Myocyte (in vitro differentiated cells): ENCODE measurements around the gene PLXNA2. TPM values are rescaled to one million over a fixed set of nuclear protein-coding genes. Genes with fewer than 3 reads are reported as not detected.

ENCODE experiments used
- DNase-seq: peaks from one replicate; pipeline ENCODE4 v3.0.0-alpha.2; 2012; ENCODE audit warnings: low read depth
- total RNA-seq: library from RNA; depleted of rRNA; stranded (reverse); fragments of >200 nt; gene quantifications from 2 replicates; pipeline ENCODE4 v1.2.3, GENCODE V29; 2014

PLXNA2 gene
- total RNA-seq, 1 donor from 2014 or later = 8.6 TPM

DNA sequence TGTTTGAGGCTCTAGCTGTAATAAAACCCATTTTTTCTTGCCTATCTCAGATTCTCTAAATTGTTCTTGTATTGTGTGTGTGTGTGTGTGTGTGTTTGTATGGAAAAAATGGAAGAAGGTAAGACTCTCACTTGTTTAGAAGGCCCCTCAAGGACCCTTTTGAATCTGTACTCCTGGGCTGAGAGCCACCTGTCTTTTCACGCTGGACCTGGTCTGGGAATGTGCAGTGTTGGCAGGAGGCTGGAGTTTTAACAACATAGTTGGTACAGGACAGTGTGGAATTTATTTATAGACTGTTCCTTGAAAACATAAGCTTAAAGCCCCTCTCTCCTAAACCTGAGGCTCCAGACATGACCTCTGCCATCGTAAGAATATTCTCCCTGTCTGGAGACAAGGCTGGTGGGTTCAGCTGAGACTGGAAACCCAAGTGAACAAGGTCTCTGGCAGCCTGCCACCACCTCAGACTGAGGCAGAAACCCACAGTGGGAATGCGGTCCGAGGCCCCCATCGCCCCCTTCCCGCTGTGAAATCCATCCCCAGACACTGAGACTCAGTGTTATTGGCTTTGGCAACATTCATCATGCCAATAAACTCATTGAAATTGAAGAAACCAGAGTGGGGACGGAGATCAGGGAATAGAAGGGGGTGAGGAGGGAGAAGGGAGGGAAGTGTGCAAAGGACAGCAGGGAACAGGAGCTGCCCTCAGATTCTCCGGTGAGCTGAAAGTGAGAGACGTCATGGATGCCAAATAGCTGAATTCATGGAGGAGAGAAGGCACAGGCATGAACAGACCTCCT is 24.6 kb upstream of the PLXNA2 start:
- no peak for DNase-seq

DNA sequence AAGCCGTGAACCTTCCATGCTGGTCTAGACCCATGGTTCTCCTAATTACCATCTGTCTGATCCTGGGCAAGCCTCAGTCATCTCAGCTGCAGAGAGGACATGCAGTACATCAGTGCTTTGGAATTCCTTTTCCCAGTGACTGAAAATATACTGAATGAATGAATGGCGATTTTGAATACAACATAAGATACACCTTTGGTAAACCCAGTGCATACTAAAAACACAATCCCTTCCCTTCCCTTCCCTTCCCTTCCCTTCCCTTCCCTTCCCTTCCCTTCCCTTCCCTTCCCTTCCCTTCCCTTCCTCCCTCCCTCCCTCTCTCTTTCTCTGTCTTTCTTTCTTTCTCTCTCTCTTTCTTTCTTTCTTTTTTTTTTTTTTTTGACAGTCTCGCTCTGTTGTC is 21.3 kb upstream of the PLXNA2 start:
- DNase-seq = no peak

GRCh38 chr1:208265122-208265469 is 20.9 kb upstream of the PLXNA2 start:
- no peak for DNase-seq

DNA sequence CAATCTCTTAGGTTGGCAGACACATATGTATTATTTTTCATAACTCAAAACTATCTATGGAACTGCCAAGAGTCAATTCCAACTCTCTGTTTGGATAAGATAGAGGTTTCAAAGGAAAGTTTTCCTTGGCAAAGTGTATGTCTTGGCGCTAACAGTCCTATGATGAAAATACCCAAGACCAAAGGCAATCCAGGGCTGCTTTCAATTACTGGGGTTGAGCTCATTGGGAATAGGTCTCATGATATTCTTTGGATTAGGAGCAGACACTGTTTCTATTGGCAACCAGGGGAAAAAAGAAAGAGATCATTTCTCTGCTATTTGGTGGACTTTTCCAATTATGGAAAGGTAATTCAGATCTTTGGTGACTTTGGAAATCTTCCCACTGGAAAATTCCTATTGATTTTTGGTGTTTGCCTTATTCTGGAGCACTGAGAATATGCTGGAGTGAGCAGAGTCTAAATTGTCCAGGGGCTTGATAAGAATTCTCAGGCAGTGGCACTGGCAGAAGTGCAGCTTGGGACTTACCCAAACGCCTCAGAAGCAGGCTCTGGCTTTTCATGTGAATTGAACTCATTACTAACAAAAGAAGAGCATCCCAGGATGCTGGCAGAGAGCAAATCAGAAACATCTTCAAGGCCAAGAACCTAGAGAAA is 20.4 kb upstream of the PLXNA2 start:
- DNase-seq = no peak

- DNase-seq = no peak
These were observed 17.7 kb upstream of the PLXNA2 start for GRCh38 chr1:208261874-208262273.

DNA sequence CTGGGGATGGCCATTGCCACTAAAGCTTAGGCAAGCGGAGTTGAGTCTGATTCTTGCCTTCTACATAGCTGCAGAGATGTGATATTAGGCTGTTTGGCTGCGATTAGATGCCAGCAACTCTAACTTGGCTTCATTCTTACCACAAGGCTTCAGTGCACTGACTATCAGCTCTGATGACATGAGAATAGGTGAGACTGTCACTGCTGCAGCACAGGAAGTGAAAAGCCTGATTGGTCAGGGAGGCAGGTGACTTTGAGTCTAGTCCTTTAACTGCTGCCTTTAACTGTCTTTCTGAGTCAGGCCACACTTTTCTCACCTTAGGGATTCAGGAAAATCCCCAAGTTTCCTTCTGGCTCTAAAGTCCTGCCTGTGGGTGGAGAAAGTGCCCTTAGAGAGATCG is 14.1 kb upstream of the PLXNA2 start:
- DNase-seq = no peak

- no peak for DNase-seq
These were observed 13.2 kb upstream of the PLXNA2 start for GRCh38 chr1:208257351-208257750.

GRCh38 chr1:208256556-208256955 is 12.4 kb upstream of the PLXNA2 start:
- DNase-seq = no peak

GRCh38 chr1:208256091-208256490 is 11.9 kb upstream of the PLXNA2 start:
- DNase-seq = no peak

GRCh38 chr1:208254862-208255261 is 10.7 kb upstream of the PLXNA2 start:
- peak; percentile 46 for DNase-seq

GRCh38 chr1:208254376-208254775 is 10.2 kb upstream of the PLXNA2 start:
- peak; percentile 62 for DNase-seq

DNA sequence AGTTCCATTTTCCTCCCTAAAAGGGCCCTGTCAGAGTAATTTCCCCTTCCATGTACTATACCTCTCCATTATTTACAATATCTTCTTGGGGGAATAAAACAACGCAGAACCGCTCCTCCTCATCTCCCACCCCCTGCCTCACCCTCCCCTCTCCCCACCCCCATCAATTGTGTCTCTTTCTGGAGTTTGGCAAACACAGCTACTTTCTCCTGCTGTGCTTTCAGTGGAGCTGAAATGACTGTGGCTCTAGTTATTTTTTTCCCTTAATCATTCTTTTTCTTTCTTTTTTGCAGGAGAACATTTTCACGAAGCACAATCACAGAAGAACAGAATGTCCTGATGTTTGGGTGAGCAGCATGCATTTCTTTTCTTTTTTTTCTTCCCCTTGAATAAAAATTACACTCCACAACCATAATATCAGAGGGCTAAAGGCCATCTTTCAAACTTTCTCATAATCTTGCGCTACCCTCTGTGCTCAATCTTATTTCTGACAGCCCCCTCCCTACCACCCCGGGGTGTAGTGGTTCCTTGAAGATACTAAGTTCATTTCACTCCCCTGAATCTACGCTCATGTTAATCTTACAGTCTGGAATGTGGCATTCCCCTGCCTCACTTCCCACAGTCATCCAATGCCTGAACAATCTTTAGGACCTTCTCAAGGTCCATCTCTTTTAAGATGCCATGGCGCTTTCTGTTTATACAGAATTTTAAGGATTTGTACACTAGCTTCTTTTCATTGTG is 8.8 kb upstream of the PLXNA2 start:
- DNase-seq = no peak

GRCh38 chr1:208251911-208252835 is 8.0 kb upstream of the PLXNA2 start:
- peak; percentile 42 for DNase-seq

DNA sequence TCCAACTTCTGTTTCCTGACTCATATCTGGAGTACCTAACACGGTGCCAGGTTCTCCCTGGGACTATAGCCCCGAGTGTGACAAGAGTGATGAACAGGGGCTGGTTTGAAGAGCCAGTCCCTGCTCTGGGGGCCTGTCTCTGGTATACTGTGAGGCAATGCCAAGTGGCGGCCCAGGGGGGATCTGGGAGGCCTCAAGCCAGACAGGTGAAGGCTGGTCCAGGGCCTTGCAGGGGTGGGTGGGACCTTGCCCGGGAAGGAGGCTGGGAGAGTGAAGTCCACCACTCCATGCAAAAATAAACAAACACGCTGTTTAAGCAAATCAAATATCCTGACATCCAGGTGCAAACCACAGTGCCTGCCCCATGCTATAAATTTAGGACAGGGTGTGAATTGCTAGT is 6.8 kb upstream of the PLXNA2 start:
- DNase-seq = no peak

- no peak for DNase-seq
These were observed 6.4 kb upstream of the PLXNA2 start for GRCh38 chr1:208250613-208251012.

GRCh38 chr1:208248991-208249696 is 5.0 kb upstream of the PLXNA2 start:
- peak; percentile 33 for DNase-seq

DNA sequence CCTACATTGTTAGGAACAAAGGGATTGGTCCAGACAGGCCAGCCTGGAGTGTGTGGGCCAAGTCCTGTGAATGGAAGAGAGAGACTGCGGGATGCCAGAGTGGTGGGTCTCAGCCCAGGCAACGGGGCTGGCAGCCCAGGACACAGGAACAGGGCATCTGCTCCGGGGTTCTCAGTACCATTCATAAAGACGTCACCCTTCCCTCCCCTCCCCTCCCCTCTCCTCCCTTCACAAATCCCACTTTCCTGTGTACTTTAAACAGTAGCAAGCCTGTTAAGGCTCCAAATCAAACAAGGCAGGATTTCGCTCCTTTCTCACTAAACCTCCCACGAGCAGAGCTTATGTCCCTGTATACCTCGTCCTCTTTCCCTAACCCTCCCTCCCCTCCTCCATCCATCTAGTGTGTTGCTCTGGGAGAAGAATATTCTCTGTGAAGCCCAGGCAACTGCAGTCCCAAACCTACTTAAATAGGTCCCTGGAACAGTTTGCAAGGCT is 4.2 kb upstream of the PLXNA2 start:
- no peak for DNase-seq

DNA sequence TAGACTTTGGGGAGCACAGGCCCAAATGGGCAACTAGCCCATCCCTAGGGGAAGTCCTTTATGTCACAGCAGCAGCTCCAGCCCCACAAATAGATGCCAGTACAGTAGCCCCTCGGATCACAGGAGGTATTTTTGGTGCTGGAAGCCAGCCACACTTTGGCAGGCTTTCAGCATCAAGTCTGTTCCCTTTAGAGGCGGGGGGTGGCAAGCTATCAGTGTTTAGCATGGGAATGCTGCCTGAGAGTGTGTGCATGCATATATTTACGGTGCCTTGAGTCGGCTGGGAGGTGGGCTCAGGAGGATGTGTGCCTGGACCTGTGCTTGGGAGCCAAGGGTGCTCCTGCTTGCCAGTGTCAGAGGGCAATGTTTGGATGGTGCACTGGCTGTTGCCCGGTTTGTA is 3.5 kb upstream of the PLXNA2 start:
- no peak for DNase-seq

GRCh38 chr1:208245185-208245705 is 1.1 kb upstream of the PLXNA2 start:
- peak; percentile 92 for DNase-seq

GRCh38 chr1:208243527-208243966 is 637 bp downstream of the PLXNA2 start:
- peak; percentile 40 for DNase-seq
